Aorta (tissue), 5 donors: ENCODE data around the gene SLC26A6. TPM values are rescaled to one million over a fixed set of nuclear protein-coding genes. Genes with fewer than 3 reads are reported as not detected.

Experiments used
- ATAC-seq: fragments of 200-7000 bp; cut with Tn5 transposase; one replicate; pipeline ENCODE4 v1.9.1; 2022; ENCODE audit warnings: moderate library complexity; ENCODE audit not compliant: low FRiP score
- DNase-seq, 2 donors: peaks; one replicate each; pipeline ENCODE4 v3.0.0-alpha.2; 2020
- H3K27ac ChIP-seq, 2 donors: one replicate each; pipeline ENCODE4 v1.5.1; 2013; ENCODE audit warnings: low read length in 2 of 2, mild to moderate bottlenecking in 2 of 2, moderate library complexity in 2 of 2, control low read depth in 1 of 2, inconsistent platforms in 1 of 2, low read depth in 1 of 2
- H3K27me3 ChIP-seq, 2 donors: one replicate each; pipeline ENCODE4 v1.6.1; 2013; ENCODE audit warnings: control low read depth in 1 of 2, low read length in 1 of 2, mild to moderate bottlenecking in 1 of 2, moderate library complexity in 1 of 2; ENCODE audit not compliant: insufficient read depth in 2 of 2, control insufficient read depth in 1 of 2
- H3K36me3 ChIP-seq, 2 donors: one replicate each; pipeline ENCODE4 v1.6.1; 2013; ENCODE audit warnings: control low read depth in 1 of 2, low read length in 1 of 2, mild to moderate bottlenecking in 1 of 2; ENCODE audit not compliant: insufficient read depth in 2 of 2, control insufficient read depth in 1 of 2
- H3K4me1 ChIP-seq, 2 donors: one replicate each; pipeline ENCODE4 v1.6.1; 2013; ENCODE audit warnings: low read length in 2 of 2, control low read depth in 1 of 2, mild to moderate bottlenecking in 1 of 2, moderate library complexity in 1 of 2; ENCODE audit not compliant: insufficient read depth in 2 of 2, control insufficient read depth in 1 of 2
- H3K4me3 ChIP-seq, 2 donors: one replicate each; pipeline ENCODE4 v1.5.1; 2013; ENCODE audit warnings: low read length in 2 of 2, control low read depth in 1 of 2, mild to moderate bottlenecking in 1 of 2
- H3K9me3 ChIP-seq: one replicate; pipeline ENCODE4 v1.6.1; 2013; ENCODE audit warnings: mild to moderate bottlenecking, low read length; ENCODE audit not compliant: control insufficient read depth
- WGBS, 2 donors: extraction: QIAGEN DNeasy Blood & Tissue Kit; methylation state at CpG; one replicate each; pipeline ENCODE4 v1.1.7; 2013; 5-methylcytosine and 5-hydroxymethylcytosine counted together
- intact Hi-C, 2 donors: fragments of 100-400 bp; cut with DNase I; formaldehyde crosslinking; loops; one replicate each; pipeline versions ENCODE4 v1.14.2 to v1.15.0; 2022
- long read RNA-seq, 2 donors: library from polyadenylated mRNA; unstranded; transcript quantifications; one replicate each; pipeline ENCODE4 v2.0.0, GENCODE V29; 2020 to 2021
- polyA plus RNA-seq, 2 donors: library from polyadenylated mRNA; stranded (reverse); fragments of 200-250 nt; gene quantifications; one replicate each; pipeline ENCODE4 v1.2.3, GENCODE V29; 2013
- total RNA-seq, 2 donors: library from RNA; stranded (reverse); fragmentation: NEBNext Ultra II Directional; extraction: Animal tissue kit (Norgen Biotek cat#: 25700); gene quantifications; one replicate each; pipeline ENCODE4 v1.2.1, GENCODE V29; 2021
- donor health status: healthy with polysubstance abuse.
- donor health status: Bipolar disorder and iron deficiency.
- donor health status: DM: no; HTN: no; CAD: no.
- donor health status: DM: no; HTN: no; CAD: no.
- donor health status: DM: yes; HTN: yes; CAD: no.

The SLC26A6 gene
- total RNA-seq (10 to 100 TPM; 30.7 to 33.6 TPM), polyA plus RNA-seq (100 to 1,000 TPM in 1 of 2 donors, 10 to 100 TPM in 1; 10.5 to 154 TPM)
- long read RNA-seq, donor 1, partial matches to known transcripts, result 23 of 50 reads
- long read RNA-seq, donor 1, other reads (novel, unspliced or antisense), result 19 of 50 reads
- long read RNA-seq, donor 2, partial matches to known transcripts, result 5 of 23 reads
- long read RNA-seq, donor 2, other reads (novel, unspliced or antisense), result 12 of 23 reads

- Histone ChIP-seq H3K4me3 (peak within 1 kb of the TSS; percentile 73 to 86), H3K9me3 (no peaks in the 10 kb centered on the region), H3K4me1 (no peaks in the 10 kb centered on the region), H3K27me3 (no peaks in the 10 kb centered on the region), H3K27ac (peak within 1 kb of the TSS in 1 of 2 donors; percentile 65), H3K36me3 (peaks cover 0 to 3% of the 10 kb centered on the region in 2 donors)
- ATAC-seq, result peak; percentile 99
- intact Hi-C loops, result loop anchor here in 1 of 2 donors (1.0 to 10.0 kb wide), 5 partner anchors 17 to 171 kb away; partner anchors contain the start of gene COL7A1
- peak; percentile 98 to 99 for DNase-seq
- WGBS, 2 donors, result 0% methylated on average over 64 to 68 of the region's 68 CpGs
Measured at GRCh38 chr3:48635222-48636021, at the start of gene SLC26A6. Gene SLC26A6, minus strand, starts transcription at chr3:48635461. Its CDS starts 68 bp downstream, at chr3:48635393.

GRCh38 chr3:48684480-48685143, 49.4 kb upstream of the SLC26A6 start:
- WGBS, 2 donors, result 29 to 31% methylated on average over 7 of the region's 7 CpGs
- Histone ChIP-seq H3K27me3 (no peaks in the 10 kb centered on the region), H3K9me3 (no peaks in the 10 kb centered on the region), H3K36me3 (peaks cover 0 to 14% of the 10 kb centered on the region in 2 donors), H3K4me1 (no peaks in the 10 kb centered on the region), H3K4me3 (peak overlapping the region; percentile 4 to 79), H3K27ac (peak overlapping the region; percentile 31 to 39)
- peak; percentile 73 to 76 for DNase-seq
- intact Hi-C loops, result loop anchor here (5.0 kb wide), 2 partner anchors 163 to 217 kb away; partner anchors contain the start of gene PRKAR2A (in 1 of the 2)
- ATAC-seq, result no peak

GRCh38 chr3:48684054-48684349, 48.7 kb upstream of the SLC26A6 start:
- Histone ChIP-seq H3K36me3 (peaks cover 0 to 14% of the 10 kb centered on the region in 2 donors), H3K4me1 (no peaks in the 10 kb centered on the region), H3K27ac (peak overlapping the region; percentile 31 to 65), H3K4me3 (peak overlapping the region in 1 of 2 donors; percentile 16), H3K27me3 (no peaks in the 10 kb centered on the region), H3K9me3 (no peaks in the 10 kb centered on the region)
- no peak for ATAC-seq
- intact Hi-C loops, result no loop called here
- 10% methylated on average over 8 of the region's 8 CpGs for WGBS, 2 donors
- no peak for DNase-seq

- no peak for ATAC-seq
- no peaks in the 10 kb centered on the region for H3K27me3 ChIP-seq
- intact Hi-C loops, result no loop called here
- no peaks in the 10 kb centered on the region for H3K9me3 ChIP-seq
- no peak for DNase-seq
- peaks cover 0 to 15% of the 10 kb centered on the region in 2 donors for H3K36me3 ChIP-seq
- H3K27ac ChIP-seq, result peak overlapping the region in 1 of 2 donors; percentile 18
- 86 to 91% methylated on average over 9 of the region's 9 CpGs for WGBS, 2 donors
- no peak overlapping the region for H3K4me3 ChIP-seq
- no peaks in the 10 kb centered on the region for H3K4me1 ChIP-seq
Measured at GRCh38 chr3:48682786-48683185, 47.5 kb upstream of the SLC26A6 start.

- DNase-seq (peak in 1 of 2 donors; percentile 72), ATAC-seq (no peak)
- Histone ChIP-seq H3K4me3 (no peak overlapping the region), H3K36me3 (peaks cover 0 to 15% of the 10 kb centered on the region in 2 donors), H3K27ac (no peak overlapping the region), H3K27me3 (no peaks in the 10 kb centered on the region), H3K4me1 (no peaks in the 10 kb centered on the region), H3K9me3 (no peaks in the 10 kb centered on the region)
- 93 to 94% methylated on average over 17 of the region's 17 CpGs for WGBS, 2 donors
- intact Hi-C loops, result no loop called here
Measured at GRCh38 chr3:48681974-48682610, 46.8 kb upstream of the SLC26A6 start.

- Histone ChIP-seq H3K4me3 (no peak overlapping the region), H3K36me3 (peaks cover 0 to 15% of the 10 kb centered on the region in 2 donors), H3K4me1 (no peaks in the 10 kb centered on the region), H3K9me3 (no peaks in the 10 kb centered on the region), H3K27ac (no peak overlapping the region), H3K27me3 (no peaks in the 10 kb centered on the region)
- no peak for ATAC-seq
- WGBS, 2 donors, result 93 to 95% methylated on average over 7 of the region's 7 CpGs
- no peak for DNase-seq
- intact Hi-C loops, result no loop called here
Measured at GRCh38 chr3:48681541-48681880, 46.2 kb upstream of the SLC26A6 start.

- intact Hi-C loops, result no loop called here
Measured at GRCh38 chr3:48680811-48681540, 45.7 kb upstream of the SLC26A6 start.

More at GRCh38 chr3:48680811-48681540, 45.7 kb upstream of the SLC26A6 start:
- Histone ChIP-seq H3K4me1 (no peaks in the 10 kb centered on the region), H3K27ac (no peak overlapping the region), H3K36me3 (peaks cover 0 to 15% of the 10 kb centered on the region in 2 donors), H3K9me3 (no peaks in the 10 kb centered on the region), H3K4me3 (no peak overlapping the region), H3K27me3 (no peaks in the 10 kb centered on the region)
- DNase-seq (peak in 1 of 2 donors; percentile 68), ATAC-seq (no peak)
- WGBS, 2 donors, result 93 to 95% methylated on average over 17 of the region's 17 CpGs
